Measurements from ENCODE around the gene ROR1.
"Not testable (repeated sequence)": the region's sequence is repeated elsewhere in the genome, so short reads cannot be mapped to it uniquely, and the experiment has no call there.

The ROR1 gene

GRCh38 chr1:63821091-63822005 is 47.5 kb downstream of the ROR1 start:
- no peak for DNase-seq

- DNase-seq: no peak
These were observed 48.7 kb downstream of the ROR1 start for GRCh38 chr1:63822540-63822939.

- no peak for DNase-seq
These were observed 50.6 kb downstream of the ROR1 start for GRCh38 chr1:63824451-63824850.

GRCh38 chr1:63825111-63825510 is 51.3 kb downstream of the ROR1 start:
- no peak for DNase-seq

GRCh38 chr1:63826246-63826861 is 52.5 kb downstream of the ROR1 start:
- DNase-seq: not testable (repeated sequence)

- DNase-seq: no peak
These were observed 53.8 kb downstream of the ROR1 start for GRCh38 chr1:63827411-63828321.

- DNase-seq: no peak
These were observed 54.7 kb downstream of the ROR1 start for GRCh38 chr1:63828322-63829044.

- DNase-seq: no peak
These were observed 55.8 kb downstream of the ROR1 start for GRCh38 chr1:63829349-63830327.

GRCh38 chr1:63831409-63831808 is 57.6 kb downstream of the ROR1 start:
- DNase-seq: no peak

GRCh38 chr1:63833363-63834119 is 59.7 kb downstream of the ROR1 start:
- no peak for DNase-seq

GRCh38 chr1:63835128-63835527 is 61.3 kb downstream of the ROR1 start:
- DNase-seq: no peak

GRCh38 chr1:63836374-63836773 is 62.6 kb downstream of the ROR1 start:
- DNase-seq: no peak

- DNase-seq: no peak
These were observed 63.0 kb downstream of the ROR1 start for GRCh38 chr1:63836830-63837229.

- peak in 5 of 51 donors; percentile 6 to 19 (median 8) for DNase-seq
These were observed 69.2 kb downstream of the ROR1 start for GRCh38 chr1:63843010-63843409.

- no peak for DNase-seq
These were observed 70.1 kb downstream of the ROR1 start for GRCh38 chr1:63843884-63844283.

GRCh38 chr1:63845346-63845745 is 71.5 kb downstream of the ROR1 start:
- DNase-seq: no peak

GRCh38 chr1:63847308-63847910 is 73.6 kb downstream of the ROR1 start:
- DNase-seq: peak in 8 of 51 donors; percentile 6 to 31 (median 16)

- DNase-seq: no peak
These were observed 74.9 kb downstream of the ROR1 start for GRCh38 chr1:63848733-63849132.

GRCh38 chr1:63849149-63849548 is 75.3 kb downstream of the ROR1 start:
- no peak for DNase-seq
